ENCODE measurements around the gene ABHD11.

- TF ChIP-seq CTCF (IDR thresholded peaks at IDR 0.05 in 8 of 11, conservative IDR thresholded peaks at IDR 0.05 in 3 of 11), result no peak
- no peak for TF ChIP-seq POLR2A (IDR thresholded peaks at IDR 0.05)
- TF ChIP-seq POLR2AphosphoS5 (IDR thresholded peaks at IDR 0.05), result no peak
Observed at GRCh38 chr7:73721377-73721817, 17.2 kb downstream of the ABHD11 start.
